ENCODE results near the gene IPO13.

- TF ChIP-seq CTCF (IDR thresholded peaks at IDR 0.05; ENCODE audit: low read depth, low read length) (no peak), EZH2phosphoT487 (IDR thresholded peaks at IDR 0.05; ENCODE audit: low read depth) (no peak)
Observed at GRCh38 chr1:44000122-44000665, 53.4 kb downstream of the IPO13 start.

All from OCI-LY3 (cell line).